ENCODE measurements around the gene WDHD1.

Gene WDHD1

GRCh38 chr14:55048900-55049436 lies 22.1 kb upstream of the WDHD1 start (continued):
- TF ChIP-seq PPARA (CRISPR knock-in tag; IDR thresholded peaks at IDR 0.05; ENCODE audit: borderline replicate concordance) (no peak), RARB (CRISPR knock-in tag; IDR thresholded peaks at IDR 0.05) (no peak), GLIS3 (CRISPR knock-in tag; IDR thresholded peaks at IDR 0.05) (no peak)

DNA sequence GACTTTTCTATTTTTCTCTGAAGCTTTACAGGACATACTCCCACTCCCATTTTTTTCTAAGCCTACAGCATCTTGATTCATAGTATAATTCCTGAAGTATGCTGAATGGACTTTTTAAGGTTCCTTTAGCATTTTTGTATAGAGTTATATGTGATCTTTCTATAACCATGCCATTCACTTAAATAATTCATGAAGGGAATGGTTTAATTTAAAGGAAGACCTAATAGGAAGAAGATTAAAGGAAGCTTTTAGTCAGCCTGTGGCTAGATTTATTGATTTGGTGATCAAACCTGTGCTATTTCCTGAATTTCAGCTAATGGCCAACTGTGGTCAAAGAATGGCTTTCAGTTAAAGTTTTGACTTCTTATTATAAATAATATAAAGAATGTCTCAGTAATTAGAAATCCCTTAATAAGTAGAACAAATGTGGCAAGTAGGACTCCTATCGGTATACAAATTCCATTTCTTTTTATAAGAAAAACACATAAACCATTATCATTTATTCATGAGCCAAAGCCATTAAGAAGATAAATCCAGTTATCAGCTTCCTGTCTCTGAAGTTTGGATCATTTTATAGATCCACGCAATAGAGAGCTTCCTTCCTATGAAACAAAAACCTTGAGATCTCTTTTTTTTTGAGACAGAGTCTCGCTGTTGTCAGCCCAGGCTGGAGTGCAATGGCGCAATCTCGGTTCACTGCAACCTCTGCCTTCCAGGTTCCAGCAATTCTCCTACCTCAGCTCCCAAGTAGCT lies 20.6 kb upstream of the WDHD1 start:
- no peak for ATAC-seq
- TF ChIP-seq ZC3H10 (CRISPR knock-in tag; IDR thresholded peaks at IDR 0.05) (no peak), SNAI2 (CRISPR knock-in tag; IDR thresholded peaks at IDR 0.05) (no peak), TCF4 (CRISPR knock-in tag; IDR thresholded peaks at IDR 0.05; ENCODE audit: borderline replicate concordance) (no peak), ARNTL (CRISPR knock-in tag; IDR thresholded peaks at IDR 0.05; ENCODE audit: borderline replicate concordance, low read depth) (no peak), ZNF565 (CRISPR knock-in tag; conservative IDR thresholded peaks at IDR 0.05; ENCODE audit: low read depth) (no peak), ISL1 (CRISPR knock-in tag; IDR thresholded peaks at IDR 0.05) (no peak), BACH2 (CRISPR knock-in tag; IDR thresholded peaks at IDR 0.05; ENCODE audit: borderline replicate concordance) (no peak), POU6F1 (CRISPR knock-in tag; IDR thresholded peaks at IDR 0.05; ENCODE audit: borderline replicate concordance, low read depth) (no peak), ZNF8 (CRISPR knock-in tag; IDR thresholded peaks at IDR 0.05) (no peak), ZNF70 (CRISPR knock-in tag; IDR thresholded peaks at IDR 0.05) (no peak), TOX (CRISPR knock-in tag; IDR thresholded peaks at IDR 0.05; ENCODE audit: borderline replicate concordance) (no peak)
- TF ChIP-seq, protein P1, sequence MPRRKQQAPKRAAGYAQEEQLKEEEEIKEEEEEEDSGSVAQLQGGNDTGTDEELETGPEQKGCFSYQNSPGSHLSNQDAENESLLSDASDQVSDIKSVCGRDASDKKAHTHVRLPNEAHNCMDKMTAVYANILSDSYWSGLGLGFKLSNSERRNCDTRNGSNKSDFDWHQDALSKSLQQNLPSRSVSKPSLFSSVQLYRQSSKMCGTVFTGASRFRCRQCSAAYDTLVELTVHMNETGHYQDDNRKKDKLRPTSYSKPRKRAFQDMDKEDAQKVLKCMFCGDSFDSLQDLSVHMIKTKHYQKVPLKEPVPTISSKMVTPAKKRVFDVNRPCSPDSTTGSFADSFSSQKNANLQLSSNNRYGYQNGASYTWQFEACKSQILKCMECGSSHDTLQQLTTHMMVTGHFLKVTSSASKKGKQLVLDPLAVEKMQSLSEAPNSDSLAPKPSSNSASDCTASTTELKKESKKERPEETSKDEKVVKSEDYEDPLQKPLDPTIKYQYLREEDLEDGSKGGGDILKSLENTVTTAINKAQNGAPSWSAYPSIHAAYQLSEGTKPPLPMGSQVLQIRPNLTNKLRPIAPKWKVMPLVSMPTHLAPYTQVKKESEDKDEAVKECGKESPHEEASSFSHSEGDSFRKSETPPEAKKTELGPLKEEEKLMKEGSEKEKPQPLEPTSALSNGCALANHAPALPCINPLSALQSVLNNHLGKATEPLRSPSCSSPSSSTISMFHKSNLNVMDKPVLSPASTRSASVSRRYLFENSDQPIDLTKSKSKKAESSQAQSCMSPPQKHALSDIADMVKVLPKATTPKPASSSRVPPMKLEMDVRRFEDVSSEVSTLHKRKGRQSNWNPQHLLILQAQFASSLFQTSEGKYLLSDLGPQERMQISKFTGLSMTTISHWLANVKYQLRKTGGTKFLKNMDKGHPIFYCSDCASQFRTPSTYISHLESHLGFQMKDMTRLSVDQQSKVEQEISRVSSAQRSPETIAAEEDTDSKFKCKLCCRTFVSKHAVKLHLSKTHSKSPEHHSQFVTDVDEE (CRISPR knock-in tag; IDR thresholded peaks at IDR 0.05), result no peak

- ATAC-seq, result no peak
- TF ChIP-seq PPARA (CRISPR knock-in tag; IDR thresholded peaks at IDR 0.05; ENCODE audit: borderline replicate concordance) (no peak), CSRNP3 (CRISPR knock-in tag; IDR thresholded peaks at IDR 0.05) (no peak), ISL1 (CRISPR knock-in tag; IDR thresholded peaks at IDR 0.05) (no peak), TOX (CRISPR knock-in tag; IDR thresholded peaks at IDR 0.05; ENCODE audit: borderline replicate concordance) (no peak), PATZ1 (CRISPR knock-in tag; IDR thresholded peaks at IDR 0.05; ENCODE audit: borderline replicate concordance) (no peak), ARNTL (CRISPR knock-in tag; IDR thresholded peaks at IDR 0.05; ENCODE audit: borderline replicate concordance, low read depth) (no peak), ZNF8 (CRISPR knock-in tag; IDR thresholded peaks at IDR 0.05) (no peak), GLIS3 (CRISPR knock-in tag; IDR thresholded peaks at IDR 0.05) (no peak), CSDC2 (CRISPR knock-in tag; IDR thresholded peaks at IDR 0.05) (no peak), BACH2 (CRISPR knock-in tag; IDR thresholded peaks at IDR 0.05; ENCODE audit: borderline replicate concordance) (no peak), OSR1 (CRISPR knock-in tag; IDR thresholded peaks at IDR 0.05) (no peak)
Observed at GRCh38 chr14:55045087-55045486, 18.2 kb upstream of the WDHD1 start.

GRCh38 chr14:55043528-55043927 lies 16.6 kb upstream of the WDHD1 start:
- no peak for TF ChIP-seq CSRNP3 (CRISPR knock-in tag; IDR thresholded peaks at IDR 0.05)
- TF ChIP-seq ZNF70 (CRISPR knock-in tag; IDR thresholded peaks at IDR 0.05), result no peak
- ATAC-seq, result no peak

Data from SK-N-SH treated with all-trans-retinoic acid at 6 μM for 48 hours (cell line).